WTC11 (cell line): Measurements from ENCODE around the gene RFX3.
"Not testable (repeated sequence)": the region's sequence is repeated elsewhere in the genome, so short reads cannot be mapped to it uniquely, and the experiment has no call there.

Experiments used
- NFE2L1 ChIP-seq: sonication (generic); formaldehyde crosslinking; IDR thresholded peaks from 2 replicates; pipeline ENCODE4 v1.8.1; 2023; ENCODE audit warnings: missing genetic modification reagents
- TF ChIP-seq, protein P1 (sequence below): fragments of 200-600 bp; IDR thresholded peaks from 2 replicates; pipeline ENCODE4 v1.8.0; 2022; ENCODE audit warnings: antibody characterized with exemption

DNA sequence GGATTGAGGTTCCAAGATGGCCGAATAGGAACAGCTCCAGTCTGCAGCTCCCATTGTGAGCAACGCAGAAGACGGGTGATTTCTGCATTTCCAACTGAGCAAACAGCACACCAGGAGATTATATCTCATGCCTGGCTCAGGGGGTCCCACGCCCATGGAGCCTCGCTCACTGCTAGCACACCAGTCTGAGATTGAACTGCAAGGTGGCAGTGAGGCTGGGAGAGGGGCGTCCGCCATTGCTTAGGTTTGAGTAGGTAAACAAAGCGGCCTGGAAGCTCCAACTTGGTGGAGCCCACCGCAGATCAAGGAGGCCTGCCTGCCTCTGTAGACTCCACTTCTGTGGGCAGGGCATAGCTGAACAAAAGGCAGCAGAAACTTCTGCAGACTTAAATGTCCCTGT, 213.2 kb downstream of the RFX3 start:
- not testable (repeated sequence) for TF ChIP-seq NFE2L1
- TF ChIP-seq, protein P1, sequence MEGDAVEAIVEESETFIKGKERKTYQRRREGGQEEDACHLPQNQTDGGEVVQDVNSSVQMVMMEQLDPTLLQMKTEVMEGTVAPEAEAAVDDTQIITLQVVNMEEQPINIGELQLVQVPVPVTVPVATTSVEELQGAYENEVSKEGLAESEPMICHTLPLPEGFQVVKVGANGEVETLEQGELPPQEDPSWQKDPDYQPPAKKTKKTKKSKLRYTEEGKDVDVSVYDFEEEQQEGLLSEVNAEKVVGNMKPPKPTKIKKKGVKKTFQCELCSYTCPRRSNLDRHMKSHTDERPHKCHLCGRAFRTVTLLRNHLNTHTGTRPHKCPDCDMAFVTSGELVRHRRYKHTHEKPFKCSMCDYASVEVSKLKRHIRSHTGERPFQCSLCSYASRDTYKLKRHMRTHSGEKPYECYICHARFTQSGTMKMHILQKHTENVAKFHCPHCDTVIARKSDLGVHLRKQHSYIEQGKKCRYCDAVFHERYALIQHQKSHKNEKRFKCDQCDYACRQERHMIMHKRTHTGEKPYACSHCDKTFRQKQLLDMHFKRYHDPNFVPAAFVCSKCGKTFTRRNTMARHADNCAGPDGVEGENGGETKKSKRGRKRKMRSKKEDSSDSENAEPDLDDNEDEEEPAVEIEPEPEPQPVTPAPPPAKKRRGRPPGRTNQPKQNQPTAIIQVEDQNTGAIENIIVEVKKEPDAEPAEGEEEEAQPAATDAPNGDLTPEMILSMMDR = not testable (repeated sequence)
